ENCODE measurements around the gene SUMF1.

Gene SUMF1

GRCh38 chr3:4375911-4376310, 91.2 kb downstream of the SUMF1 start:
- no peak for DNase-seq

- no peak for DNase-seq
These were observed 93.4 kb downstream of the SUMF1 start for GRCh38 chr3:4373669-4374068.

DNA sequence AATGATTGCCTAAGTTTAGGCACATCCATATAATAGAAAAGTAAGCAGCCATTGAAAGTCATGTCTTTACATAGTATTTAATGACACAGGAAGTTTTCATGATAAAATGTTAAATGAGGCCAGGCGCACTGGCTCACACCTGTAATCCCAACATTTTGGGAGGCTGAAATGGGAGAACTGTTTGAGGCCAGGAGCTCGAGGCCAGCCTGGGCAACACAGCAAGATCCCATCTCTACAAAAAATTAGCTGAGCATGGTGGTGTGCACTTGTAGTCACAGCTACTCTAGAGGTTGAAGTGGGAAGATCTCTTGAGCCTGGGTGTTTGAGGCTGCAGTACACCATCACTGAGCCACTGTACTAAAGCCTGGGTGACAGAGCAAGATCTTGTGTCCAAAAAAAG, 104.5 kb downstream of the SUMF1 start:
- no peak for DNase-seq

DNA sequence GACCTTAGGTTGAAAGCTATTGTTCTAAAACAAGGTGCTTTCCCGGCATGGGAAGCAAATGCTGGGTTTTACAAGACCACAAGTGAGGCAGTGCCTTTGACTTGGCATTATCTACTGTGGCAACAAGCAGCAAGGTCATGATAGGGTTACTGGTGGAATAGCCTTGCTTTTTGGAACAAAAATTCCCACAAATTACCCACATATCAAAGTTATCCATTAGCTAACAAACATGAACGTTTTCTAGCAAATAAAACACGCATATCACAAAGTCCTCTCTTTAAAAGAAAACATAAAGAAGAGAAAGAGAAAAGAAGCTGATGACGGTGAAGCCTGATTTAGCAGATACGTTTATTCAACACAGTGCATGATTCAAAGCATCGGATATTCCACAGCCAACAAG, 106.3 kb downstream of the SUMF1 start:
- no peak for DNase-seq

GRCh38 chr3:4359805-4360502, 107.1 kb downstream of the SUMF1 start:
- DNase-seq = no peak

- DNase-seq = no peak
These were observed 108.8 kb downstream of the SUMF1 start for GRCh38 chr3:4358273-4358672.

- DNase-seq = no peak
These were observed 110.3 kb downstream of the SUMF1 start for GRCh38 chr3:4356546-4357410.

GRCh38 chr3:4356220-4356540, 110.9 kb downstream of the SUMF1 start:
- DNase-seq = no peak

GRCh38 chr3:4355401-4356219, 111.5 kb downstream of the SUMF1 start:
- DNase-seq = no peak

DNA sequence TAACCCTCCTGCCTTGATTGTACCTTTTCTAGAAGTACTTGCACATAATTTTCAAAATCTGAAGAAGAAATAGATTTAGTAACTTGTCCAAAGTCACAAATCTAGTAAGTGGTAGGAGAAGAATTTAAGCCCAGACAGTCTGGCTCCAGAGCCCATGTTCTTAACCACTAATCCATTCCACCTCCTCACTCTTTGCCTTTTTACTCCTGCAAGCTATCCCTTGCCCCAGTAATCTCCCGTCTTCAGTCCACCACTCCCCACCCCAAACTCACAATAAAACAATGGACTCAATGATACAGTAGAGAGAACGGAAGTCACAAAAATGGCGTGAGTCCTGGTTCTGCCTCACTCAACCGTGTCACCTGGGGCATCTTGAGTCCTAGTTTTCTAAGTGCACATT, 115.2 kb downstream of the SUMF1 start:
- no peak for DNase-seq

GRCh38 chr3:4351164-4351855, 115.8 kb downstream of the SUMF1 start:
- DNase-seq = peak; percentile 51

DNA sequence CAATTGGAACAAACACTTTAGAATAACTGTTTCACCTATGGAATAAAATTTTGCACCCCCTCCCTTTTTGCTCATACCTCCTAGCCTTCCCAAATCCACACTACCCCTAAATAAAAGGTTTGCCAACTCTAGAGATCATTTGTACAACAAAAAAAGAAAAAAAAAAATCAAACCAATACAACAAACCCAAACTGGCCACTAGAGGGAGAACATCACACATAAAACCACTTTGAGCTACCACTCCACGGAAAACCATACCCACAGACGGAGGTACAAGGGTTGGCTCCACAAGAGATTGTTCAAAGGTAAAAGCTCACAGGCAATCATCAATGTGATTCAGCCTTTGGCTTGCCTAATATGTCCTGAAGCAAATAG, 116.3 kb downstream of the SUMF1 start:
- peak; percentile 56 for DNase-seq

- peak; percentile 74 for DNase-seq
These were observed 123.8 kb downstream of the SUMF1 start for GRCh38 chr3:4343258-4343657.

GRCh38 chr3:4341336-4341675, 125.8 kb downstream of the SUMF1 start:
- DNase-seq = no peak

DNA sequence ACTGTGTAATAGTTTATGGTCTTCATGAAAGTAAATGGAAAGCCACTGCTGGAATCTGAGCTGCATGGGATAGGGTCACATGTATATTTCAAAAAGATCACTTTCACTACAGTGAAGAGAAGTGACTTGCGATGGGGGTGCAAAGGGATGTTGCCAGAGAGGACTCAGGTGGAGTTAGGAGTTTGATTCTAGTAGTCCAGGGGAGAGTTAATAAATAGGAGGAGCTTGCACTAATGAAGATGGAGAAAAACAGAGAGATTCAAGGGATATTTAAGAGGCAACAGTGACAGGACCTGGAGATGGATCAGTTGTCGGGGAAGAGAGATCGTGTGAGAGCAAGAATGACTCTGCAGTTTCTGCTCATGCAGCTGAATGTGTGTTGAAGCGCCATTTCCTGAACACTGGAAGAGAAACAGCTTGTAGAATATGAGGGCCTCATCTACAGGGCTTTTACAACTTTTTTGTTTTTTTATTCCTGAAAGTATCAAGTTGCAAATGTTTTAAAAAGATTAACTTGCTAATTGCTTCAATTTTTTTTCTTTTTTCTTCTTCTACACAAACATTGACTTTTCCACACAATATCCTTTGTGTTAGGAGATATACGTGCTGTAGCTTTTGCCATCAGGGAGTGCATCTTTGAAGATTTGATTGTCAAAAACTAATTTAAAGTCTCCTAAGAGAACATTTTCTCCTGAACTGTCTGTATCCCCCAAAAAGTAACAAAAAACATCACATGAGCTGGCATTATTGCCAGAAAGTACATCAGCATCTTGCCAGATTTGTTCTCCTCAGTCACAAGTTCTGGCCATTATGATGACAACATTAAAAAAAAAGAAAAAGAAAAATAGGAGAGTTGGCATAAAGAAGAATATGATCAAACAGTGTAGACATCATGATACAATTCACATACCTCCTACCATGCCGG, 126.4 kb downstream of the SUMF1 start:
- DNase-seq = no peak

DNA sequence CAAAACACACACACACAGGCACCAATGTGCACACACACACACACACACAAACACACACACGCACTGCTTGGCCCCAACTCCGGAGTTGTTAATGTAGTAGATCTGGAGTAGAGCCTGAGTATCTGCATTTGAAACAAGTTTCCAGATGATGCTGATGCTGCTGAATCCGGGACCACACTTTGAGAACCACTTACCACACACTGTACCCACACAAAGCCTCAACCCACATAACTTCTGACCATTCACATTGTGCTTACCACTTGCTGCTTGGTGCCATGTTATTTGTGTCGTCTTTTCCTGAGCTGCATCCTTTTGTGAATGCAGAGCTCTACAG, 127.0 kb downstream of the SUMF1 start:
- DNase-seq = no peak

DNA sequence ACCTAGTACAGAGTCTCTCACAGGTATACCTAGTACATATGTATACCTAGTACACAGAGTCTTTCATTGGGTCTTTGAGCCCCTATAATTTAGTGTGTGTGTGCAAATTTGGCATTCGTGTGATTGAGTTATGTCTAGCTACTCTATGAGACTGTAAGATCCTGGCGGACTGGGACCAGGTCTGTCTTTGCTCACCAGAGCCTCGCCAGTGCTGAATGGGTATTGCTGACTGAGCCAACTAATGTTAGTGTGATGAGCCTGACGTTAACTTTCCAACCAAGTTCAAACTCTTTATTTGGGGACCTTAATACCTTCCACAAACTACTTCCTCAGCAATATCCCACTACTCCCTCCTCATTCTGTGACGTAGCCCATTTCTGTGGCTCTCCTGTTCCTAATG, 128.3 kb downstream of the SUMF1 start:
- DNase-seq = no peak

DNA sequence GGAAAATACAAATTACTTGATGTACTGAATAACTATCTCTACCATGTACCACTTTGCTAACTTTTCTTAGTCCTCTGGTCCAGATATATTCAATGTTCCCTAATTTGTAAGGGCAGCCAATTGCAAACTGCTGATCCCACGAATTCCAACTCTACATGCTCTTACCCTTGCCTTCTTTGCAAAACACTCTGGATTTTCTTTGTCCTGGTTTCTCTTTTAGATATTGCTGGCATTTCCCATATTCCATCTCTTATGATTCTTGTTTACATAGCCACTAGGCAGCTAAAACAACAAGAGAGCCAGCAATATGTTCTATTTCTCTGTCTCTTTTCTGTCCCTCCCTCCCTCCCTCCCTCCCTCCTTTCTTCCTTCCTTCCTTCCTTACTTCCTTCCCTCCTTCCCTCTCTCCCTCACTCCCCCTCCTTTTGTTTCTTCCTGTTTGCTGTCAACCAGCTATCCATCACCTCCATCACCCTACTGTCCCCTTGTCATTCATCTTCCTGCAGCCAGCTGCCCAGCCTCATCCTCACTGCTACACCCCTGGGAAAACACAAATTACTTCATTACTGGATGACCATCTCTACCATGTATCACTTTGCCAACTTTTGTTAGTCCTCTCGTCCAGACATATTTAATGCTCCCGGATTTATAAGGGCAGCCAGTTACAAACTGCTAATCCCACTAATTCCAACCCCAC, 130.1 kb downstream of the SUMF1 start:
- DNase-seq = no peak

DNA sequence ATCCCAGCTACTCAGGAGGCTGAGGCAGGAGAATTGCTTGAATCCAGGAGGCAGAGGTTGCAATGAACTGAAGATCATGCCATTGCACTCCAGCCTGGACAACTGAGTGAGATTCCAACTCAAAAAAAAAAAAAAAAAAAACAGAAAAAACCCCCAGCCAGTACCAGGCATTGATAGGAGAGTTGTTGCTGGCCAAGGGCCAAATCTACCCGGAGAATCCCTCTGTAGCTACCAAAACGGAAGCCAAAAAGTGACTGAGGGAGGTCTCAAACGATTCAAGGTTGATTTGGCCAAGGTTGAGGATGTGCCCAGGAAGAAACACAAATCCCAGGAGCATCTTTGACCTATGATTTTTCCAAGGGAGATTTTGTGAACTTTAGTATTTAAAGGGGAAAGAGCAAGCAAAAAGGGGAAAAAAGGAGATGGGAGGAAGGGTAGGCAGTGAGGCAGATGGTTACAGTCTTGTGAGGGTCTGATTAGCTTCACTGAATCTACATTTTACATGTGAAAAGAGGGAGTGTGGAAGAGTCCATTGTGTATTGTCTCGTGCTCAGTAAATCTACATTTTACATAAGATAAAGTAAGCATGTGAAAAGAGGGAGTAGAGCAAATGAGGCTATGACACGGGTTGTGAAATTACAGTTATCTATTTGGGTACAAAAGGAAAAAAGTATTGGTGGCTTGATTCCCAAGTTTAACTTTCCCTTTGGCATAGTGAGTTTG, 131.1 kb downstream of the SUMF1 start:
- no peak for DNase-seq

GRCh38 chr3:4334548-4334947, 132.5 kb downstream of the SUMF1 start:
- DNase-seq = no peak

- no peak for DNase-seq
These were observed 134.1 kb downstream of the SUMF1 start for GRCh38 chr3:4332991-4333390.

All from fibroblast of skin of right biceps (primary cell).